ENCODE measurements around the gene PLCZ1. TPM values are rescaled to one million over a fixed set of nuclear protein-coding genes. Genes with fewer than 3 reads are reported as not detected.
"Not testable (repeated sequence)": the region's sequence is repeated elsewhere in the genome, so short reads cannot be mapped to it uniquely, and the experiment has no call there.

Gene PLCZ1, protein sequence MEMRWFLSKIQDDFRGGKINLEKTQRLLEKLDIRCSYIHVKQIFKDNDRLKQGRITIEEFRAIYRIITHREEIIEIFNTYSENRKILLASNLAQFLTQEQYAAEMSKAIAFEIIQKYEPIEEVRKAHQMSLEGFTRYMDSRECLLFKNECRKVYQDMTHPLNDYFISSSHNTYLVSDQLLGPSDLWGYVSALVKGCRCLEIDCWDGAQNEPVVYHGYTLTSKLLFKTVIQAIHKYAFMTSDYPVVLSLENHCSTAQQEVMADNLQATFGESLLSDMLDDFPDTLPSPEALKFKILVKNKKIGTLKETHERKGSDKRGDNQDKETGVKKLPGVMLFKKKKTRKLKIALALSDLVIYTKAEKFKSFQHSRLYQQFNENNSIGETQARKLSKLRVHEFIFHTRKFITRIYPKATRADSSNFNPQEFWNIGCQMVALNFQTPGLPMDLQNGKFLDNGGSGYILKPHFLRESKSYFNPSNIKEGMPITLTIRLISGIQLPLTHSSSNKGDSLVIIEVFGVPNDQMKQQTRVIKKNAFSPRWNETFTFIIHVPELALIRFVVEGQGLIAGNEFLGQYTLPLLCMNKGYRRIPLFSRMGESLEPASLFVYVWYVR
- not detected in 2 replicates for total RNA-seq (2014; rRNA removed; shearing (Covaris generic))

- Histone ChIP-seq H3K27me3 (ENCODE audit: control insufficient read depth, insufficient read depth, low read length) (no peaks in the 10 kb centered on the region), H3K4me3 (ENCODE audit: insufficient read depth, low read depth, low read length) (no peak within 1 kb of the TSS), H3K36me3 (replicated peaks; ENCODE audit: control insufficient read depth, insufficient read depth, low read length) (no peaks in the 10 kb centered on the region)
- DNase-seq: no peak
Measured at GRCh38 chr12:18737819-18738218, at the start of gene PLCZ1, which contains the start of gene CAPZA3. TSS of gene PLCZ1 (minus strand) at chr12:18738012. CDS start at chr12:18737371, 641 bp downstream. TSS of gene CAPZA3 (plus strand) at chr12:18738119. CDS start at chr12:18738269, 150 bp downstream.

- H3K4me3 ChIP-seq (ENCODE audit: insufficient read depth, low read depth, low read length); H3K27me3 ChIP-seq (ENCODE audit: control insufficient read depth, insufficient read depth, low read length); DNase-seq; H3K36me3 ChIP-seq (replicated peaks; ENCODE audit: control insufficient read depth, insufficient read depth, low read length): not testable (repeated sequence)
Measured at GRCh38 chr12:18785465-18785864, 47.7 kb upstream of the PLCZ1 start.

- Histone ChIP-seq H3K4me3 (ENCODE audit: insufficient read depth, low read depth, low read length) (no peak overlapping the region), H3K27me3 (ENCODE audit: control insufficient read depth, insufficient read depth, low read length) (no peaks in the 10 kb centered on the region), H3K36me3 (replicated peaks; ENCODE audit: control insufficient read depth, insufficient read depth, low read length) (no peaks in the 10 kb centered on the region)
- no peak for DNase-seq
Measured at GRCh38 chr12:18782827-18783226, 45.0 kb upstream of the PLCZ1 start.

DNA sequence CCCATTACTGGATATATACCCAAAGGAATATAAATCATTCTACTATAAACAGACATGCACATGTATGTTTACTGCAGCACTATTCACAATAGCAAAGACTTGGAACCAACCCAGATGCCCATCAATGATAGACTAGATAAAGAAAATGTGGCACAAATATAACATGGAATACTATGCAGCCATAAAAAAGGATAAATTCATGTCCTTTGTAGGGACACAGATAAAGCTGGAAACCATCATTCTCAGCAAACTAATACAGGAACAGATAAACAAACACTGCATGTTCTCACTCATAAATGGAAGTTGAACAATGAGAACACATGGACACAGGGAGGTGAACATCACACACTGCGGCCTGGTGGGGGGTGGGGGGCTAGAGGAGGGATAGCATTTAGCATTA lies 28.7 kb upstream of the PLCZ1 start:
- not testable (repeated sequence) for H3K4me3 ChIP-seq (ENCODE audit: insufficient read depth, low read depth, low read length); DNase-seq; H3K36me3 ChIP-seq (replicated peaks; ENCODE audit: control insufficient read depth, insufficient read depth, low read length); H3K27me3 ChIP-seq (ENCODE audit: control insufficient read depth, insufficient read depth, low read length)

DNA sequence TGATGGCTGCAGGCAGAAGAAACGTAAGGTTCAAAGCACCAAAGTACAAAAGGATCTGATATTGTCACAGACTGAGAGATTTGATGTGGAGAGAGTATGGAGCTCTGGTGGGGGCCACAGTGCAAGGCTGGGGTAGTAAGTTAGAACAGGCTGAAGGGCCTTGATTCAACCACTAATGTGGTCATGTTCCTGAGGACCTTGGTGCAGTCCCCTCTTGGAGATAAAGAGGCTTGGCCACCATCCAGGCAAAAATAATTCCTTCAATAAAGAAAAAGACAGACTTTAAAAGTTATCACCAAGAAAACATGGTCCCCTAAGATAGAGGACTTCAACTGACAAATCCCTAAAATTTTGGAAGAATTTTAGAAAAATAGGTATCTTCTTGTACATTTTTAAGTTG lies 17.5 kb upstream of the PLCZ1 start:
- Histone ChIP-seq H3K4me3 (ENCODE audit: insufficient read depth, low read depth, low read length) (no peak overlapping the region), H3K27me3 (ENCODE audit: control insufficient read depth, insufficient read depth, low read length) (no peaks in the 10 kb centered on the region; the same call in 1 of the 2 replicates), H3K36me3 (replicated peaks; ENCODE audit: control insufficient read depth, insufficient read depth, low read length) (no peaks in the 10 kb centered on the region)
- DNase-seq: no peak

DNA sequence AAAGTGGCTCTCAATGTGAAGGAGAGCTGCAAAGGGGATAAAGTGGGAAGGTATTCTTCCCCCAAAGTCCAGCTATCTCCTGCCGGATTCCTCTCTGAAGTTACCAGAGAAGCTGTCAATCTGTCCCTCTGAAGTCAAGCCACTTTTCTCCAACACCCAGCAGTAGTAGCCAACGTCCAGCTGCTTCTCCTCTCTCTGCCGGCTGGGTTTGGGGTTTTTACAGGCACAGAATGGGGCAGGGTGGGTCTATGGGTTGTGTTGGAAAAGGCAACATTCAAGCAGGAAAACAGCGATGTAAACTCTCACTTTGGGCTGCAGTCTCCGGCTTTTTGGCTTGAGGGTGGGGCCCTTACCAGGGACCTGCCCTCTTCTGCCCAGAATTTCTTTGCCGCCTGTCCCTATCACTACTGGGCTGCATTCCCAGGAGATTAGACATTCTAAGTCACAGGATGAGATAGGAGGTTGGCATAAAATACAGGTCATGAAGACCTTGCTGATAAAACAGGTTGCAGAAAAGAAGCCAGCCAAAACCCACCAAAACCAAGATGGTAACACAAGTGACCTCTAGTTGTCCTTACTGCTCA lies 16.4 kb upstream of the PLCZ1 start:
- Histone ChIP-seq H3K27me3 (ENCODE audit: control insufficient read depth, insufficient read depth, low read length) (no peaks in the 10 kb centered on the region; the same call in 1 of the 2 replicates), H3K4me3 (ENCODE audit: insufficient read depth, low read depth, low read length) (no peak overlapping the region), H3K36me3 (replicated peaks; ENCODE audit: control insufficient read depth, insufficient read depth, low read length) (no peaks in the 10 kb centered on the region)
- DNase-seq: no peak

DNA sequence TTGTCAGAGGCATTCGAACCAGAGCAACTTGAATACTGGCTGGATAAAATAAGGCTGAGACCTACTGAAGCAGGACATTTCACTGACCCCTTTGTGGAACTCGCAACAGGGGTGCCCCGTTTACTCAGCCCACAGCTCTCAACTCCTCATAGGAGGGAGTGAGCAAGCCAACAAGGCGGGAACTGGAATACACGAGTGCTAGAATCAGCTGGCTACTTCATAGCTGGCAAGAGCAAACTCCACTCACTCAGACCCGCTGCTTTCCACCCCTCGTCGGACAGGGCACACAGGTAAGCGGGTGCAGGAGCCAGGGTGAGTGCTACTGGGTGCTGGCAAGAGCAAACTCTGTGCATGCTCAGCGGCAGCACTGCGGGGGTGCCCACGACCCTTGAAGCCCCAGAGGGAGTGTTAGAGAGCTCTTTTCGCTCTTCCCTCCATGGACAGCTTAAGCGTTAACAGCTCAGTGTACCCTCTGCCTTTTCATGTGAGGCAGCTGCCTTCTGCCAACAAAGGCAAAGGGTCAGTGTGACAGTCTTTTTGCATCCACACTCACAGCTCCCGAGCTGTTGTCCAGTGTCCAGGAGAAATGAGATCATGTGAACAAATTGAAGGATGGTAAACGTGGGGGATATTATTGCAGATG lies 15.8 kb upstream of the PLCZ1 start:
- peak; percentile 4 for DNase-seq
- no peaks in the 10 kb centered on the region for H3K36me3 ChIP-seq (replicated peaks; ENCODE audit: control insufficient read depth, insufficient read depth, low read length)
- H3K4me3 ChIP-seq (ENCODE audit: insufficient read depth, low read depth, low read length): no peak overlapping the region

GRCh38 chr12:18752947-18753346 lies 15.1 kb upstream of the PLCZ1 start:
- DNase-seq: peak; percentile 23
- Histone ChIP-seq H3K27me3 (ENCODE audit: control insufficient read depth, insufficient read depth, low read length) (no peaks in the 10 kb centered on the region; the same call in 1 of the 2 replicates), H3K36me3 (replicated peaks; ENCODE audit: control insufficient read depth, insufficient read depth, low read length) (no peaks in the 10 kb centered on the region), H3K4me3 (ENCODE audit: insufficient read depth, low read depth, low read length) (no peak overlapping the region)

More for the DNA sequence above, 15.8 kb upstream of the PLCZ1 start:
- no peaks in the 10 kb centered on the region; the same call in 1 of the 2 replicates for H3K27me3 ChIP-seq (ENCODE audit: control insufficient read depth, insufficient read depth, low read length)

- no peak overlapping the region for H3K4me3 ChIP-seq (ENCODE audit: insufficient read depth, low read depth, low read length)
- H3K27me3 ChIP-seq (ENCODE audit: control insufficient read depth, insufficient read depth, low read length): no peaks in the 10 kb centered on the region; the same call in 1 of the 2 replicates
- H3K36me3 ChIP-seq (replicated peaks; ENCODE audit: control insufficient read depth, insufficient read depth, low read length): no peaks in the 10 kb centered on the region
- DNase-seq: peak; percentile 24
Measured at GRCh38 chr12:18752280-18752920, 14.6 kb upstream of the PLCZ1 start.

DNA sequence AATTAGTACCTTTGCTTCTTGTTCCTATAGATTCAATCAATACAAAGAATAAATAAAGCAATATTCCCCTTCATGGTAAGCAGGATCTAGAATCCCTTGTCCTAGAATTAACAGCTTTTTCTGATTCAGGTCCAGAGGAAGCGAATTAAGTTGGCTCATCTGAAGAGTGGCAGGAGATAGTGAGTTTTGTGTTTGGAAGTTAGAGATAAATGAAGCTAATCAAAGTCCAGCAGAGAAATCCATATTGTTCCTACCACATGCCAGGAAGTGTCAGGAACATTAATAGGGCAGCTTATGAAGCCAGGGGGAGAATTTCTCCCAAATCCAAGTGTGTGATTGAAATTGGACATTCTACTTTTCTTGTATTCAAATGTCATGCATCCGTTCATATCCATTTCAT lies 14.1 kb upstream of the PLCZ1 start:
- H3K27me3 ChIP-seq (ENCODE audit: control insufficient read depth, insufficient read depth, low read length): no peaks in the 10 kb centered on the region; the same call in 1 of the 2 replicates
- no peak for DNase-seq
- no peaks in the 10 kb centered on the region for H3K36me3 ChIP-seq (replicated peaks; ENCODE audit: control insufficient read depth, insufficient read depth, low read length)
- no peak overlapping the region for H3K4me3 ChIP-seq (ENCODE audit: insufficient read depth, low read depth, low read length)

- H3K36me3 ChIP-seq (replicated peaks; ENCODE audit: control insufficient read depth, insufficient read depth, low read length): no peaks in the 10 kb centered on the region
- H3K4me3 ChIP-seq (ENCODE audit: insufficient read depth, low read depth, low read length): no peak overlapping the region
- DNase-seq: no peak
Measured at GRCh38 chr12:18750085-18750484, 12.3 kb upstream of the PLCZ1 start.

DNA sequence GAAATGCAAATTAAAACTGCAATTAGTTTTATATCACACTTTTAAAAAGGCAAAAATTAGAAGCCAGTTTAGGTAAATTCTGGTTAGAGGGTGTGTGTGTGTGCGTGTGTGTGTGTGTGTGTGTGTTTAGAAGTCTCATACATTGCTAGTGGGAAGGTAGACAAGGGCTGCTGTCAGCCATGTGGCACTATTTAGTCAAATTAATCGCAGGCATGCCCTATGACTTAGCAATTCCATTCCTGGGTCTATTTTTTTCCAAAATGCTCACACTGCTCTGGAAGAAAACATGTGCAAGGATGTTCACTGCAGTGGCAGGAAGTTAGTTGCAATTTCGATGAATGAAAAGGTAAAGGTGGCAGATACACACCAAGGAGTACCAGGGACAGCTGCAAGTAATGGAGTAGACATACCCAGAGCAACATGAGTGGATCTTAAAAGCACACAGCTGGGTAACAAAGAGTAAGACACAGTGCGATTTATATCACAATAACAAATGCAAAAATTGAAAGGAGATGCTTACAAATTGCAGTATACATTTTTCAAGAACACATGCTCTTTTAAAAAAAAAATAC lies 11.7 kb upstream of the PLCZ1 start:
- Histone ChIP-seq H3K4me3 (ENCODE audit: insufficient read depth, low read depth, low read length) (no peak overlapping the region), H3K36me3 (replicated peaks; ENCODE audit: control insufficient read depth, insufficient read depth, low read length) (no peaks in the 10 kb centered on the region)
- no peak for DNase-seq

More at GRCh38 chr12:18750085-18750484, 12.3 kb upstream of the PLCZ1 start:
- no peaks in the 10 kb centered on the region; the same call in 1 of the 2 replicates for H3K27me3 ChIP-seq (ENCODE audit: control insufficient read depth, insufficient read depth, low read length)

DNA sequence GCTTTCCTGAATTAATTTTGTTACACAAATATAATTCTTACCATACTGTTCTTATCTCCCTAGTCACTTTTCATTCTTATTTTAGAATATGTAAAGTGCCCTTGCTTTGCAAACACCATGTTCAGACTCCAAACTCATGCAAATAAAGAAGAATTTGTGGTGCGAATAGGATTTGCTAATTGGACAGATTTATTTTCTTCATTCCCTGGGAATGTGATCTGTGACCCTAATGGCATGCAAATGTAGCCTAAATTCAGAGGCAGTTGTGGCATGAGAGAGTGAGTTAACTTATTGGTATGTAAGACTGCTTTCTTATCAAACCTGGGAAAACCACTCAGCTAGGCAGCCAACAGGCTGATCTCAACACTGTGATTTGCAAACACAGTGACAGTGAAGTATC lies 10.1 kb upstream of the PLCZ1 start:
- no peaks in the 10 kb centered on the region for H3K36me3 ChIP-seq (replicated peaks; ENCODE audit: control insufficient read depth, insufficient read depth, low read length)
- H3K4me3 ChIP-seq (ENCODE audit: insufficient read depth, low read depth, low read length): no peak overlapping the region
- H3K27me3 ChIP-seq (ENCODE audit: control insufficient read depth, insufficient read depth, low read length): no peaks in the 10 kb centered on the region; the same call in 1 of the 2 replicates
- no peak for DNase-seq

More for the DNA sequence above, 11.7 kb upstream of the PLCZ1 start:
- H3K27me3 ChIP-seq (ENCODE audit: control insufficient read depth, insufficient read depth, low read length): no peaks in the 10 kb centered on the region; the same call in 1 of the 2 replicates

- Histone ChIP-seq H3K4me3 (ENCODE audit: insufficient read depth, low read depth, low read length) (no peak overlapping the region), H3K27me3 (ENCODE audit: control insufficient read depth, insufficient read depth, low read length) (no peaks in the 10 kb centered on the region), H3K36me3 (replicated peaks; ENCODE audit: control insufficient read depth, insufficient read depth, low read length) (no peaks in the 10 kb centered on the region)
- DNase-seq: no peak
Measured at GRCh38 chr12:18731156-18731555, 6.7 kb downstream of the PLCZ1 start.
